Endothelial cell (in vitro differentiated cells): ENCODE data around the gene YWHAG. TPM values are rescaled to one million over a fixed set of nuclear protein-coding genes. Genes with fewer than 3 reads are reported as not detected.
A peak's percentile ranks its signal among the peaks of the same experiment; 100 is the strongest.

Source experiments
- DNase-seq: peaks from one replicate; pipeline ENCODE4 v3.0.0; 2021; ENCODE audit warnings: low spot score
- H3K27ac Mint-ChIP-seq: one replicate; pipeline ENCODE4 v1.8.0; 2021; ENCODE audit warnings: mixed read lengths, inconsistent platforms; ENCODE audit not compliant: unreplicated experiment
- H3K27me3 Mint-ChIP-seq: one replicate; pipeline ENCODE4 v1.8.0; 2021; ENCODE audit warnings: mild to moderate bottlenecking, moderate library complexity, mixed read lengths, inconsistent platforms; ENCODE audit not compliant: unreplicated experiment
- H3K36me3 Mint-ChIP-seq: one replicate; pipeline ENCODE4 v1.8.0; 2021; ENCODE audit warnings: mild to moderate bottlenecking, low read depth, mixed read lengths, inconsistent platforms; ENCODE audit not compliant: unreplicated experiment
- H3K4me1 Mint-ChIP-seq: one replicate; pipeline ENCODE4 v1.8.0; 2021; ENCODE audit warnings: mild to moderate bottlenecking, mixed read lengths, inconsistent platforms; ENCODE audit not compliant: unreplicated experiment
- H3K4me3 Mint-ChIP-seq: one replicate; pipeline ENCODE4 v1.8.0; 2021; ENCODE audit warnings: mild to moderate bottlenecking, mixed read lengths, inconsistent platforms; ENCODE audit not compliant: unreplicated experiment
- H3K9me3 Mint-ChIP-seq: one replicate; pipeline ENCODE4 v1.8.0; 2021; ENCODE audit warnings: mixed read lengths, inconsistent platforms; ENCODE audit not compliant: unreplicated experiment
- CTCF ChIP-seq: fragments of 200-600 bp; sonication (generic); IDR thresholded peaks from one replicate; pipeline ENCODE4 v1.5.0; 2021; ENCODE audit warnings: antibody characterized with exemption; ENCODE audit not compliant: unreplicated experiment
- total RNA-seq: library from RNA; stranded (reverse); fragmentation: NEBNext Ultra II Directional; extraction: Animal tissue kit (Norgen Biotek cat#: 25700); gene quantifications from one replicate; pipeline ENCODE4 v1.2.1, GENCODE V29; 2021; ENCODE audit not compliant: unreplicated experiment

YWHAG gene
- total RNA-seq, 1 donor from 2014 or later: 136 TPM

DNA sequence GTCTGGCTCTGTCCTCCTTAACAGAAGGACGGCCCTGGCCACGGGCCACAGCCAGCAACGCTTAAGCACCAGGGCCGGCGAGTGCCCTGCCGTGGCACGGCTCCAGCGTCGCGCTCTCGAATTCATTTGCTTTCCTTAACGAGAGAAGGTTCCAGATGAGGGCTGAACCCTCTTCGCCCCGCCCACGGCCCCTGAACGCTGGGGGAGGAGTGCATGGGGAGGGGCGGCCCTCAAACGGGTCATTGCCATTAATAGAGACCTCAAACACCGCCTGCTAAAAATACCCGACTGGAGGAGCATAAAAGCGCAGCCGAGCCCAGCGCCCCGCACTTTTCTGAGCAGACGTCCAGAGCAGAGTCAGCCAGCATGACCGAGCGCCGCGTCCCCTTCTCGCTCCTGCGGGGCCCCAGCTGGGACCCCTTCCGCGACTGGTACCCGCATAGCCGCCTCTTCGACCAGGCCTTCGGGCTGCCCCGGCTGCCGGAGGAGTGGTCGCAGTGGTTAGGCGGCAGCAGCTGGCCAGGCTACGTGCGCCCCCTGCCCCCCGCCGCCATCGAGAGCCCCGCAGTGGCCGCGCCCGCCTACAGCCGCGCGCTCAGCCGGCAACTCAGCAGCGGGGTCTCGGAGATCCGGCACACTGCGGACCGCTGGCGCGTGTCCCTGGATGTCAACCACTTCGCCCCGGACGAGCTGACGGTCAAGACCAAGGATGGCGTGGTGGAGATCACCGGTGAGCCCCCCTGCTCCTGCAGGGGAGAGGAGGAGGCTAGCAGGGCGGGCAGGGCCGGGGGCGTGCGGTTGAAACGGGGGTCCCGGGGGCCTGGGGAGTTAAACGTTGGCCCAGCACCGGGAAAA, 56.2 kb downstream of the YWHAG start, which contains the start of gene HSPB1:
HSPB1 (plus strand) TSS at position 327 of the 855 bp plus-strand sequence; CDS start at position 367, 40 bp downstream.
- Mint-ChIP-seq H3K27ac (peak within 1 kb of the TSS; percentile 84), H3K4me3 (peak within 1 kb of the TSS; percentile 93), H3K9me3 (no peaks in the 10 kb centered on the region), H3K27me3 (peaks cover 15% of the 10 kb centered on the region), H3K4me1 (peaks cover 20% of the 10 kb centered on the region), H3K36me3 (peaks cover 5% of the 10 kb centered on the region)
- DNase-seq: peak; percentile 76
- TF ChIP-seq CTCF: no peak

- Mint-ChIP-seq H3K9me3 (no peaks in the 10 kb centered on the region), H3K27me3 (peaks cover 17% of the 10 kb centered on the region), H3K27ac (no peak overlapping the region), H3K36me3 (peaks cover 5% of the 10 kb centered on the region), H3K4me1 (peaks cover 20% of the 10 kb centered on the region), H3K4me3 (no peak overlapping the region)
- TF ChIP-seq CTCF: no peak
- no peak for DNase-seq
These were observed 57.8 kb downstream of the YWHAG start for GRCh38 chr7:76301000-76301399.

GRCh38 chr7:76300166-76300731, 58.5 kb downstream of the YWHAG start:
- peak overlapping the region; percentile 50 for H3K27ac Mint-ChIP-seq
- peaks cover 20% of the 10 kb centered on the region for H3K4me1 Mint-ChIP-seq
- no peak overlapping the region for H3K4me3 Mint-ChIP-seq
- no peak for DNase-seq
- H3K36me3 Mint-ChIP-seq: peaks cover 5% of the 10 kb centered on the region
- TF ChIP-seq CTCF: no peak
- H3K9me3 Mint-ChIP-seq: no peaks in the 10 kb centered on the region
- peaks cover 15% of the 10 kb centered on the region for H3K27me3 Mint-ChIP-seq

- TF ChIP-seq CTCF: no peak
- no peaks in the 10 kb centered on the region for H3K36me3 Mint-ChIP-seq
- H3K27me3 Mint-ChIP-seq: peaks cover 11% of the 10 kb centered on the region
- H3K4me1 Mint-ChIP-seq: peaks cover 23% of the 10 kb centered on the region
- no peak overlapping the region for H3K27ac Mint-ChIP-seq
- H3K4me3 Mint-ChIP-seq: no peak overlapping the region
- H3K9me3 Mint-ChIP-seq: no peaks in the 10 kb centered on the region
- no peak for DNase-seq
These were observed 61.7 kb downstream of the YWHAG start for GRCh38 chr7:76296743-76297740.
